MM.1S (cell line): ENCODE results near the gene SPHKAP.

Source experiments
- CTCF ChIP-seq: fragments of 300-600 bp; sonication (generic); IDR thresholded peaks from 2 replicates; pipeline ENCODE4 v1.5.1; 2016; ENCODE audit warnings: antibody characterized with exemption, low read length, mixed read lengths
- EZH2 ChIP-seq: fragments of 300-600 bp; sonication (generic); optimal IDR thresholded peaks from 2 replicates; pipeline ENCODE3; 2017; ENCODE audit warnings: low read depth, mild to moderate bottlenecking, antibody characterized with exemption, low read length, mixed read lengths

- TF ChIP-seq CTCF (no peak), EZH2 (no peak)
These were observed 239.5 kb downstream of the SPHKAP start for GRCh38 chr2:227942021-227942420.
